PC-3 (cell line): Measurements from ENCODE around the gene FBF1.
A peak's percentile ranks its signal among the peaks of the same experiment; 100 is the strongest.

ENCODE experiments used
- CTCF ChIP-seq: fragments of 300-600 bp; sonication (generic); conservative IDR thresholded peaks from 2 replicates; pipeline ENCODE4 v1.5.1; 2017; ENCODE audit warnings: antibody characterized with exemption, low read depth, mild to moderate bottlenecking, low read length
- EZH2phosphoT487 ChIP-seq: fragments of 300-600 bp; sonication (generic); IDR thresholded peaks from 2 replicates; pipeline ENCODE4 v1.6.1; 2018; ENCODE audit warnings: mild to moderate bottlenecking, antibody characterized with exemption, low read length, borderline replicate concordance

- TF ChIP-seq EZH2phosphoT487 (no peak), CTCF (peak; percentile 50; the same call in 1 of the 2 replicates)
Observed at GRCh38 chr17:75927286-75927922, 13.4 kb downstream of the FBF1 start.
